ENCODE measurements around the gene YKT6.

YKT6 gene

GRCh38 chr7:44220358-44221112 lies 19.8 kb downstream of the YKT6 start:
- no peak for DNase-seq

- no peak for DNase-seq
Observed at GRCh38 chr7:44221231-44221791, 20.5 kb downstream of the YKT6 start.

DNA sequence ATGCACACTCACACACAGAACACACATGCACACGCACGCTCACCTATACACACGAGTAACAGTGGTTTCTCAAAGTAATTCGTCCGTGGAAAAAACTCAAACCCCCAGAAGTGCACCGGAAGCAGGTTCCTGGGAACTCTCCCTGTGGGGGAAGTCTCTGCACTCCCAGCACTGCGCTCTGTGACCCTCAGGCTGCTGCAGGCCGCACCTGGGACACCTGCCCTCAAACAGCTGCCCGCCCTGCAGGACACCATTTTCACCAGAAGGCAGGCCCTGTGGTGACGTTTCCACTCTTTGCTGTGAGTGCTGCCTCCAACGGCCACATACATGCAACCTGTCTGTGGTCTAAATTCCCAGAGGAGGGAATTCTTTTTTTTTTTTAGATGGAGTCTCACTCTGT lies 21.3 kb downstream of the YKT6 start:
- DNase-seq = no peak

DNA sequence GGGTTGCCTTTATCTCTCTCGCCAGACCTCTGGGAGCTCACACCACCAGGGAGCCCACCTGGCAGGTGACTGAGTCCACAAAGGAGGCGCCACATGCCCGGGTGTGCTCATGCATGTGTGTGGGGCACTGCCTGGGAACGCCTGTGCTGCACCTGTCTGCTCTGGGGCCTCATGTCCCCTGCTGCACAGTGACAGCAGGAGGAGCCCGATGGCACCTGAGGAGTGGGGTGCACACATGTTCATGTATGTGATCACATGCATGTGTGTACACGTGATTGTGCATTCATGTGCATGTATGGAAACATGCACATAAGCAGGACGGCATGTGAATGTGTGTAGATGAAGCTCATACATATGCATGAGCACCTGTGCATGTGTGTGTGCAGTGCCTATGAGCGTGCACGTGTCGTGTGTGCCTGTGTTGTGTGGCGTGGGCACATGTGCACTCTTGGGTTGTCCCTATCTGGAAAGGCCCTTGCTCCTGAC lies 22.0 kb downstream of the YKT6 start:
- no peak for DNase-seq

DNA sequence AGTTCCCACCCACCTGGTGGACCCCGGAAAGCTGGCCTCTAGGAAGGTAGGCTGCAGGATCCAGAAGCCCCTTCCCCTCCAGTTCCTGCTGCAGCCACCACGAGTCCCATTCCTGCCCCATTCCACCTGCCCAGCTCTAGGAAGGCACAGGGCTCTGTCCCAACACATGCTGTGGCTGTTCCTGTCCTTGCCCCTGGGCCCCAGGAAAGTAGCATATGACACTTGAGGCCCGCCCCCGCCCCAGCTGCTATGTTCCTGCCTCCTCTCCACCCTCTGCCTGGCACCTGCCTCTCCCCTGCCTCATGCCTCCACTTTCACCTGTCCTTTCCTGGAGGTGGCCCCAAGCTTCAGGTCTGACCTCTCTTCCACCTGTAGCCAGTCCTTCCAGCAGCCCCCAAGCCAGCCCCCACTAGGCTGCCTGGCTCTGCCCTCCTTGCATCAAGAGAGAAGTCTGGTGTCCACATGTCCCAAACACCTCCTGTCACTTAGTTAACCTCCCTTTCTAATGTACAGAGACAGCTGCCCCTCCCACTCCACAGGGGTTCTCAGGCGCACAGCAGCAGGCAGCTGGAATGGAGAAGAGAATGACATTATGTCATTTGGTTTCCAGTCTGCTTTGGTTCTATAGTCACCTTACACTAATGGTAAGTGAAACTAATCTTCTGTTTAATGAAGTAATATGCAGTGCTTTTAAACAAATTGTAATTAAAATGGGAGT lies 22.7 kb downstream of the YKT6 start:
- DNase-seq = no peak

DNA sequence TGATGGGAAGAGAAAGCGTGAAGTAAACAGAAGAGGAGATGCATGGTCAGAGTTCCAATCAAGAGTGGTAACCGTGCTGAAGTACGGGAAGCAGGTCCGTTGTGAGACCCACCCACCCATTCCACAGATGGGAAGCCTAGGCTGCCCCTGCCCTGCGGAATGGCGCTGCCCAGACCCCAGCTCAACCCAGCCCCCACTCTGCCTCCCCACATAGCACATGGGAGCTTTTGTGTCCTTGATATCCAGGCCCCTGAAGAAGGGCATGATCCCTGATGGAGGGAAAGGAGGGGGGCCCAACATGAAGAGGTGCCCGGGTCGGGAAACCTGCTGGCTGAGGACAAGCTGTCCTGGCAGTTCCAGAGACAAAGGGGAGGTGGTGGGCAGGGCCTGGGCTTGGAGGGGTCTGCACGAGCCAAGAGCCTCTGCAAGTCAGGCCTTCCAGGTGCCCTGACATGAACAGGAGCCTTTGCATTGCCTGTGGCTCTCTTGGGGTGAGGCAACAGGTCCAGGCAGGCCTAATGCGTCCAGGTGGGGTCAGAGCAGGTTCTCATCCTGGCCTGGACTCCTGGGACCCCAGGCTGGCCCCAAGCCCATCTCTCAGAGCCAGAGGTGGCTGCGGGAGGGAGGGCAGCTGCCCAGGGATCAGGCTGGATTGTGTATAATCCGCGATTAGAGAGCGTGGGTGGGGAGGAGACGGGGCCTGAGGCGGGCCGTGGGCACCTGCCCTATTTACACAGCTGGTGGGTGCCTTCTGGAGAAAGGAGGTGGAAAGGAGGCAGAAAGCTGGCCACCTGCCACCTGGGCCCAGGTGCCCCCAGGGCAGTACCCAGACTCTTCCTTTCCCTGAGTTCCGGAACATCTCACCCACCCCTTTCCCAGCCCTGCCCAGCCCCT lies 23.5 kb downstream of the YKT6 start:
- DNase-seq = peak in 1 of 2 experiments; percentile 40

DNA sequence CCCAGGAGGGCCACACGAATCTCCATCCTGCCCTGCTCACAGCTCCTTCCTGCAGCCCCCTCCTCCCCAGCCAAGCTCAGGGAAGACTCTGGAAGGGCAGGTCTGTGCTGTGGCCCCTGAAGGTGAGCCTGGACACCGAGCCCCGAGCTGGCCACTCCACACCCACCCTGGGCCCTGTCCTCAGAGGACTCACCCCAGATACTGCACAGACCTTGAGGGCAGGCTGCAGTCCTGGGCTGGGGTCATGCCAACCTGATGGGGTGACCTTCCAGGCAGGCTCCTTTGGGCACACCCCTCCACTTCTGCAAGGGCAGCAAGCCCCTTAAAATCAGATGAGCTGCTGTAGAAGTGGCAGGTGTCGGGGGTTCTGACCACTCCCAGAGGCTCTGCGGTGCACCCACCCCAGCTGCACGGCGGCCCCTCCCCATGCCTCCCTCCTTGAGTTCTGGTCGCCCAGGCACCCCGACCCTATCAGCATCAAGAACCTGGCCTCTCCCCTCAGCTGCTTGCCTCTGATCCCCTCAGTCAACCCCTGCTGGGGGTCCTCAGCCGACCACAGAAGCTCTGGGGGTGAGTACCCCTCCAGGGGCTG lies 24.3 kb downstream of the YKT6 start:
- no peak for DNase-seq

DNA sequence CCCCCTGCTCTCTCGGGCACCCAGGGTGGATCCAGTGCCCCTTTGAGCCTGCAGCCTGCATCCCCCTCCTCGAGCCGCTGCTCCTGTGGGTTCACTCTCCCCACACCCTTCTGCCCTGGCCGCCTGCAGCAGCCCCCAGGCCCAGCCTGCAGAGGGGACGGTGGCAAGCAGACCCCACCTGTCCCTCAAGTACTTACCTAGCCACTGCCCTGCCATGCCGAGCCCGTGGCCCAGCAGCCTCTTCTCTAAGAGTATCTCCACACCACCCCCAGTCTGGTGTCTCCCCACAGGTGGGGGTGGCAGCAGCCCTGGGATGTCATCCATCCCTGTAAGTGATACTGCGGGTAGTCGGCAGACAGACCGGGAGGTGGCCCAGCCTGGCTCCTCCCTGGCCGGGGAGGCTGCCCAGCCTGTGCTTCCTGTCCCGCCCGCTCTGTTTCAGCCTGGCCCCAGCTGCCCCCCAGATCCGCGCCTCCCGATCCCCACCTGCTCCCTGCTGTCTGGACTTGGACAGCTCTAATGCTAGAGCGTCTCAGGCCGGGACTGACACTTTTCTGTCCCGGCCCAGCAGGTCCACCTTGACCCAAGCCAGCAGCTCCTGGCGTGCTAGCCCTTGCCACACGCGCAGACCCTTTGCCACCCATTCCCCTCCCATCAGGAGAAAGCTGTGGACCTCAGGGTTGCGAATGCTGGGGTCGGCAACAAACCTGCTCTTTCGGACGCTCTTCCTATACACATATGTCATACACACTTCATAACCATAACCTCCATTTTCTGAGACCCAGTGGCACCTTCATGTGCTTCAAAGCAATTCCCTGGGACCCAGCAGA lies 25.0 kb downstream of the YKT6 start:
- DNase-seq = no peak

DNA sequence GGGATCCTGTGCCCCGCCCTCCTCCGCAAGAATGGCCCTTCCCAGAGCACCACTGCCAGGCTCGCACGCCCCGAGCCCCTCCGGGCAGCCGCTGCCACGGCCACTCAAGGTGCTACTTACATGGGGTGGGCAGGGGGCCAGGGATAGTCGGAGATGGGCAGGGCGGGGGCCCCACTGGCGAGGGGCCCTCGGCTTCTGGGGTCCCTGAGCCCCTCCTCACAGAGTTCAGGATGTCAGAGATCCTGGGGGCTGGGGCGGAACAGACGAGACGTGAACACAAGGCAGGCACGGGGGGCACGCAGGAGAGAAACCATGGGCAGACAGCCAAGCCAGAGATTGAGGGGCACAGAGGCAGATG lies 25.6 kb downstream of the YKT6 start:
- no peak for DNase-seq

DNA sequence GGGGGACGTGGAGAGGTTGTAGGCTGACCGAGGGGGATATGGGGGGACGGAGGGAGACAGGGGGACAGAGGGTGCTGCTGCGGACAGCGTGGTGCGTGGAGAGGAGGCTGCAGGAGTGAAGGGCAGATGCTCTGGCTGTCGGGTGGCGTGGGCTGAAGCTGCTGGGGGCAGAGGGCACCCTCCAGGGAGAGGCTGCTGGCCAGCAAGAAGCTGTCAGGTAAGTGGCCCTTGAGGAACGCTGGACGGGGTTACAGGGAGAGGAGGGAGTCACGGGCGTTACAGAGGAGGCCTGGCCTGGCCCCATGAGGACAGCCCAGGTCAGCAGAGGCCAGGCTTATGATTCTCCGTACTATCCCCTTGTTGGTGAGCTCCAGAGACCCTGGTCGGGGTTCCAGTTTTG lies 27.1 kb downstream of the YKT6 start:
- no peak for DNase-seq

DNA sequence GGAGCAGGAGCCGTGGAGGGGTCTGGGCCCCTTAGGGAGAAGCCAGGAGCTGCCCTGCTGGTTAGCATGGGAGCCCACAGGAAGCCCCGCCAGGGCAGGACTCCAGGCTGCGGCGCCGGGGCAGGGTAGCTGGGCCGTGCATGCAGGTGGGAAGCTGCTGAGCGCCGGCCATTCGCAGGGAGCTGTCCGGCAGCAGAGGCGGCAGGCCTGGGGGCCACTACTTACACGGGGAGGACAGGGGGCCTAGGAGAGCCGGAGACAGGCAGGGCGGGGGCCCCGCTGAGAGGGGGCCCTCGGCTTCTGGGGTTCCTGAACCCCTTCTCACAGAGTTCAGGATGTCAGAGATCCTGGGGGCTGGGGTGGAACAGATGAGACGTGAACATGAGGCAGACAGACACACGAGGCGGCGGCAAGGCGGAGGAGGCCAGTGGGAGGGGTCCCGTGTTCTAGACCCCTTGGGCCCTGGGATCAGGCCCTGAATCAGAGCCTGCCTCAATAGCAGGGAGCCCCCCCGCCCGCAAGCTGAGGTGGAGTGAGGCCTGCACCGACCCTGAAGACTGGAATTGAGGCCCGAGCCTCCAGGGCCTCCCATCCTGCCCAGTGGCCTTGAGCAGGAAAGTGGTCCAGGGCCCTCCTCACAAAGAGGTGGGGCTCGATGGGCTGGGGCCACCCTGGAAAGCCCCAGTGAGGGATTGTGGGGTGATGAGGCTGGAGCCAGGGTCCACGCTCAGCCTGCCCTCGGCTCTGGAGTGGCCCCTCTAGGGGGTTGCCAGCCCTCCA lies 28.0 kb downstream of the YKT6 start:
- no peak for DNase-seq

GRCh38 chr7:44229546-44230105 lies 28.8 kb downstream of the YKT6 start:
- DNase-seq = no peak

DNA sequence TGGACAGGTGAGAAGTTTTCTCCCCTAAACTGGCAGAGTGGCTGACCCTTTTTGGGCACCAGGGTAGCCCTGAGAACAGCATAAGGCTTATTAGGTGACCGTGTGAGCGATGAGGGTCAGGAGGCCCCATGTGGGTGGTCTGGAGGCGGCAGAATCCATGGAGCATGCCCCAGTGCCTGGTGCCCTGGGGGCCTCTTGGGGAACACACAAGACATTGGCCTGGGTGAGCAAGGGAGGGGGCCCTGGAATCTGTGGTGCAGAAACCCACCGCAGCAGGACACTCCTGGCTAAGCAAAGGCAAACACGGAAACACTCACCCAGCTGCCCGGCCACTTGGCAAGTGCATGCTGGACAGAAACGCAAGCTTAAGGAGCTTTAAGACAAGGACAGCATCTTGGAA lies 29.5 kb downstream of the YKT6 start:
- DNase-seq = no peak

DNA sequence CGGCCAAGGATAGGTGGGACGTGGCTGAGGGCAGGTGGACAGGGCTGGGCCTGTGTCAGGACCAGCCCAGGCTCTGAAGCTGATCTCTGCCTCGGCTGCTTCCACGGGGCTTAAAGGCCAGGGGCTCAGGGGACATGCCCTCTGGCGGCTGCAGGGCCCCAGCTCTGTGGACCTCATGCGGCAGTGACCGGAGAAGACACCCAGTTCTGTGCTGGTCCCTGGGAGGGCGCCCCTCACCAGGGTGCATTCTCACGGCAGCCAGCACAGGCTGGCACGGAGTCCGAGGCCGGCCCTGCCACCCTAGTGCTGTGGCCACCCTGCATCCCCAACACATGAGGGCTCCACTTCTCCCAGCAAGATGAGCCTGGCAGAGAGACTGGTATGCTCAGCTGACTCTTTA lies 30.3 kb downstream of the YKT6 start:
- DNase-seq = no peak

GRCh38 chr7:44232396-44232795 lies 31.6 kb downstream of the YKT6 start:
- no peak for DNase-seq

- no peak for DNase-seq
Observed at GRCh38 chr7:44232901-44233715, 32.3 kb downstream of the YKT6 start.

GRCh38 chr7:44235066-44235465 lies 34.3 kb downstream of the YKT6 start:
- DNase-seq = no peak

GRCh38 chr7:44235582-44236332 lies 35.0 kb downstream of the YKT6 start:
- peak in 1 of 2 experiments; percentile 40 for DNase-seq

- no peak for DNase-seq
Observed at GRCh38 chr7:44236333-44236728, 35.6 kb downstream of the YKT6 start.

Measured in NCI-H526 (cell line).